Transverse colon (tissue), 4 donors: Measurements from ENCODE around the gene ACP1. TPM values are rescaled to one million over a fixed set of nuclear protein-coding genes. Genes with fewer than 3 reads are reported as not detected.

Experiments used
- DNase-seq: peaks from one replicate; pipeline ENCODE4 v3.0.0-alpha.2; 2019
- H3K27ac ChIP-seq, 4 donors: fragments of 200-600 bp; sonication (generic); 2 replicates each; pipeline ENCODE4 v1.5.1; 2016 to 2018; ENCODE audit warnings: inconsistent platforms in 4 of 4
- H3K27me3 ChIP-seq: fragments of 200-600 bp; sonication (generic); 2 replicates; pipeline ENCODE4 v1.5.1; 2017; ENCODE audit warnings: inconsistent platforms
- H3K36me3 ChIP-seq, 4 donors: fragments of 200-600 bp; sonication (generic); 2 replicates each; pipeline ENCODE4 v1.5.1; 2017 to 2019; ENCODE audit warnings: inconsistent platforms in 4 of 4
- H3K4me1 ChIP-seq, 4 donors: fragments of 200-600 bp; sonication (generic); 2 replicates each; pipeline ENCODE4 v1.5.1; 2017 to 2020; ENCODE audit warnings: inconsistent platforms in 4 of 4
- H3K4me3 ChIP-seq, 4 donors: fragments of 200-600 bp; sonication (generic); 1 replicate in 1 of 4; 2 replicates in 3 of 4; pipeline versions ENCODE4 v1.5.1 to v1.6.1; 2017 to 2019; ENCODE audit warnings: inconsistent platforms in 4 of 4
- H3K9me3 ChIP-seq, 2 donors: fragments of 200-600 bp; sonication (generic); 2 replicates each; pipeline ENCODE4 v1.5.1; 2017 to 2019; ENCODE audit warnings: inconsistent platforms in 2 of 2
- EP300 ChIP-seq: sonication (generic); formaldehyde crosslinking; IDR thresholded peaks from one replicate; pipeline ENCODE4 v1.6.1; 2017; ENCODE audit warnings: antibody characterized with exemption, low read depth
- POLR2A ChIP-seq: fragments of 450-650 bp; IDR thresholded peaks from one replicate; pipeline ENCODE4 v1.6.1; 2016; ENCODE audit warnings: antibody characterized with exemption, mild to moderate bottlenecking, moderate library complexity
- POLR2AphosphoS5 ChIP-seq, 3 donors: sonication (generic); formaldehyde crosslinking; IDR thresholded peaks; one replicate each; pipeline ENCODE4 v1.6.1; 2016; ENCODE audit warnings: antibody characterized with exemption in 3 of 3
- WGBS, 2 donors: methylation state at CpG; one replicate each; pipeline ENCODE4 v1.1.5; 2018; ENCODE audit warnings: low coverage in 1 of 2; 5-methylcytosine and 5-hydroxymethylcytosine counted together
- in situ Hi-C, 4 donors: fragments of 200-750 bp; cut with MboI; loops; one replicate each; pipeline versions ENCODE4 v1.15.0 to v1.15.1; 2017; ENCODE audit warnings: low sequenced_read_pairs in 3 of 4, low pct_ligation_motif_present in 1 of 4, low pct_unique_long_range_greater_than_20kb in 1 of 4
- intact Hi-C: fragments of 100-400 bp; cut with DNase I; formaldehyde crosslinking; loops from one replicate; pipeline ENCODE4 v1.15.1; 2023; ENCODE audit warnings: low total_unique reads
- total RNA-seq, 4 donors: library from RNA; depleted of rRNA; stranded (reverse); fragments of >200 nt; gene quantifications; one replicate each; pipeline ENCODE4 v1.1.0, GENCODE V29; 2016
- TF ChIP-seq, protein P1 (sequence below), 5 experiments: fragments of 200-600 bp in 3 of 5; fragments of 450-650 bp in 2 of 5; sonication (generic) in 3 of 5; IDR thresholded peaks; 1 replicate in 2 of 5; 2 replicates in 3 of 5; pipeline ENCODE4 v1.5.1; 2016 to 2017; ENCODE audit warnings: antibody characterized with exemption in 5 of 5, inconsistent platforms in 3 of 5, mild to moderate bottlenecking in 2 of 5, moderate library complexity in 1 of 5

Gene ACP1
- total RNA-seq, 4 donors from 2014 or later = 21.3 to 96.1 (median 66.4) TPM

DNA sequence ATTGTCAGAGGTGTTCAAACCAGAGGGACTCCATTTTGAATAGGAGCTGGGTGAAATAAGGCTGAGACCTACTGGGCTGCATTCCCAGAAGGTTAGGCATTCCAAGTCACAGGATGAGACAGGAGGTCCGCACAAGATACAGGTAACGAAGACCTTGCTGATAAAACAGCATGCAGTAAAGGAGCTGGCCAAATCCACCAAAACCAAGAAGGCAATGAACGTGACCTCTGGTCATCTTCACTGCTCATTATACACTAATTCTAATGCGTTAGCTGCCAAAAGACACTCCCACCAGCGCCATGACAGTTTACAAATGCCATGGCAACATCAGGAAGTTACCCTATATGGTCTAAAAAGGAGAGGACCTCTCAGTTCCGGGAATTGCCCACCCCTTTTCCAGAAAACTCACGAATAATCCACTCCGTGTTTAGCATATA is 11.5 kb upstream of the ACP1 start:
- H3K27me3 ChIP-seq = no peaks in the 10 kb centered on the region
- H3K9me3 ChIP-seq = peaks cover 3 to 7% of the 10 kb centered on the region in 2 donors
- no peak overlapping the region for H3K4me3 ChIP-seq
- in situ Hi-C loops = loop anchor here in 1 of 4 donors (10.0 kb wide), 1 partner anchor 382 kb away; no protein-coding TSS in a partner anchor
- H3K4me1 ChIP-seq = no peaks in the 10 kb centered on the region
- no peaks in the 10 kb centered on the region for H3K36me3 ChIP-seq
- WGBS, 2 donors = 84 to 89% methylated on average over 8 of the region's 8 CpGs
- DNase-seq = no peak
- TF ChIP-seq, protein P1, sequence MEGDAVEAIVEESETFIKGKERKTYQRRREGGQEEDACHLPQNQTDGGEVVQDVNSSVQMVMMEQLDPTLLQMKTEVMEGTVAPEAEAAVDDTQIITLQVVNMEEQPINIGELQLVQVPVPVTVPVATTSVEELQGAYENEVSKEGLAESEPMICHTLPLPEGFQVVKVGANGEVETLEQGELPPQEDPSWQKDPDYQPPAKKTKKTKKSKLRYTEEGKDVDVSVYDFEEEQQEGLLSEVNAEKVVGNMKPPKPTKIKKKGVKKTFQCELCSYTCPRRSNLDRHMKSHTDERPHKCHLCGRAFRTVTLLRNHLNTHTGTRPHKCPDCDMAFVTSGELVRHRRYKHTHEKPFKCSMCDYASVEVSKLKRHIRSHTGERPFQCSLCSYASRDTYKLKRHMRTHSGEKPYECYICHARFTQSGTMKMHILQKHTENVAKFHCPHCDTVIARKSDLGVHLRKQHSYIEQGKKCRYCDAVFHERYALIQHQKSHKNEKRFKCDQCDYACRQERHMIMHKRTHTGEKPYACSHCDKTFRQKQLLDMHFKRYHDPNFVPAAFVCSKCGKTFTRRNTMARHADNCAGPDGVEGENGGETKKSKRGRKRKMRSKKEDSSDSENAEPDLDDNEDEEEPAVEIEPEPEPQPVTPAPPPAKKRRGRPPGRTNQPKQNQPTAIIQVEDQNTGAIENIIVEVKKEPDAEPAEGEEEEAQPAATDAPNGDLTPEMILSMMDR (IDR thresholded peaks at IDR 0.05) = no peak
- no peak for TF ChIP-seq POLR2AphosphoS5 (IDR thresholded peaks at IDR 0.05)
- TF ChIP-seq POLR2A = no peak
- TF ChIP-seq EP300 = no peak
- intact Hi-C loops = no loop called here
- H3K27ac ChIP-seq = no peak overlapping the region

DNA sequence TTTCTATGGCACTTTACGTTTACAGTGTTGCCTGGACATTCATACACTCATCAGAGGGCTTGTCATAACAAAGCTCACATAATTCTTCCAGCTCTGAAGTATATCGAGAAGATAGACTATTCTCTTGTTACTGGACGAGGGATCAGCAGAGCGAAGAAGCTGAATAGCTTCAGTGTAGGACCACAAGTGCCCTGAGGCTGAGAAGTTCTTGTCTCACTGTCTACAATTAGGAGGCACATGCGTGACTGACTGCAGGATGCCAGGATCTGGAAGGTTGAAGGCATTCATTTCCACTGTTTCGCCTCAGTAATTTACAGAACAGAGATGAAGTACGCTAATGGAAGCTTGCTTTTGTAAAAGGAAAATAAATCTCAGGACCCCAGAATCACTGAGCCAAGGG is 10.5 kb upstream of the ACP1 start:
- no peak overlapping the region for H3K27ac ChIP-seq
- H3K9me3 ChIP-seq = peaks cover 3 to 7% of the 10 kb centered on the region in 2 donors
- H3K27me3 ChIP-seq = no peaks in the 10 kb centered on the region
- no peaks in the 10 kb centered on the region for H3K4me1 ChIP-seq
- TF ChIP-seq POLR2A (no peak), EP300 (no peak), POLR2AphosphoS5 (IDR thresholded peaks at IDR 0.05) (no peak)
- TF ChIP-seq, protein P1 (IDR thresholded peaks at IDR 0.05) = no peak
- no peak for DNase-seq
- H3K36me3 ChIP-seq = no peaks in the 10 kb centered on the region
- in situ Hi-C loops (loop anchor here in 1 of 4 donors (10.0 kb wide), 1 partner anchor 381 kb away; no protein-coding TSS in a partner anchor), intact Hi-C loops (no loop called here)
- H3K4me3 ChIP-seq = no peak overlapping the region
- WGBS, 2 donors = 79 to 86% methylated on average over 4 to 7 of the region's 7 CpGs

DNA sequence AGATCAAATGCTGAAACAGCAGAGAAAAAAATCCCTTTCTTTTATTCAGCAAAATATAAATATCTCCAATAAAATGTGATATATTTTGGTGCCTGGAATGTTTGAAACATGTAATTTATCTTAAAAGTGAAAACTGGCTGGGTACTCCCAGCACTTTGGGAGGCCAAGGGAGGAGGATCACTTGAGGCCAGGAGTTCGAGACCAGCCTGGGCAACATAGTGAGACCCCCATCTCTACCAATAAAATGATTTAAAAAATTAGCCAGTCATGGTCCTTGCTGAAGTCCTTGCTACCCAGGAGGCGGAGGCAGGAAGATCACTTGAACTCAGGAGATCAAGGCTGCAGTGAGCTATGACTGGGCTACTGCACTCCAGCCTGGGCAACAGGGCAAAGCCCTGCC is 9.6 kb upstream of the ACP1 start:
- Histone ChIP-seq H3K27ac (no peak overlapping the region), H3K9me3 (peaks cover 3 to 7% of the 10 kb centered on the region in 2 donors), H3K27me3 (no peaks in the 10 kb centered on the region), H3K4me3 (no peak overlapping the region), H3K4me1 (no peaks in the 10 kb centered on the region), H3K36me3 (no peaks in the 10 kb centered on the region)
- TF ChIP-seq POLR2AphosphoS5 (IDR thresholded peaks at IDR 0.05) (no peak), POLR2A (no peak), EP300 (no peak)
- TF ChIP-seq, protein P1 (IDR thresholded peaks at IDR 0.05) = no peak
- in situ Hi-C loops = loop anchor here in 1 of 4 donors (10.0 kb wide), 1 partner anchor 380 kb away; no protein-coding TSS in a partner anchor
- intact Hi-C loops = no loop called here
- no peak for DNase-seq
- 96% methylated on average over 2 of the region's 2 CpGs; no CpG with 5 or more reads in 1 of the 2 donors for WGBS, 2 donors

DNA sequence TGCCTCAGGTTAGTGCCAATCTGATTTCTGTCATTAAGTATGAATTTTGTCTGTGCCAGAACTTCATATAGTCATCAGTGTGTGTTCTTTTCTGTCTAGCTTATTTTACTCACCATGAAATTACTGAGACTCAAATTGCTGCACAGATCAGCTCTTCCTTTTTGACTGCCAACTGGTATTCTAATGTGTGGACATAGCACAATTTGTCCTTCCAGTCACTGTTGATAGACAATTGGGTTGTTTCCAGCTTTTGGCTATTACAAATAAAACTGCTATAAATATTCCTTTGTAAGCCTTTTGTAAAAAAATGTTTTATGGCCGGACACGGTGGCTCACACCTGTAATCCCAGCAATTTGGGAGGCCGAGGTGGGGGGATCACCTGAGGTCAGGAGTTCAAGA is 8.7 kb upstream of the ACP1 start:
- 82 to 91% methylated on average over 3 of the region's 3 CpGs for WGBS, 2 donors
- in situ Hi-C loops = loop anchor here in 1 of 4 donors (10.0 kb wide), 1 partner anchor 379 kb away; no protein-coding TSS in a partner anchor
- intact Hi-C loops = no loop called here

More for the DNA sequence above, 8.7 kb upstream of the ACP1 start:
- TF ChIP-seq, protein P1 (IDR thresholded peaks at IDR 0.05) = no peak
- no peak for TF ChIP-seq POLR2A
- no peak for TF ChIP-seq EP300
- TF ChIP-seq POLR2AphosphoS5 (IDR thresholded peaks at IDR 0.05) = no peak
- H3K27me3 ChIP-seq = no peaks in the 10 kb centered on the region
- H3K4me1 ChIP-seq = no peaks in the 10 kb centered on the region
- H3K4me3 ChIP-seq = no peak overlapping the region
- H3K27ac ChIP-seq = no peak overlapping the region
- DNase-seq = no peak
- H3K36me3 ChIP-seq = no peaks in the 10 kb centered on the region
- H3K9me3 ChIP-seq = peaks cover 3 to 7% of the 10 kb centered on the region in 2 donors
